HuH-7 (cell line): ENCODE measurements around the gene NPHP1.
"Not testable (repeated sequence)": the region's sequence is repeated elsewhere in the genome, so short reads cannot be mapped to it uniquely, and the experiment has no call there.

Source experiments
- DNase-seq: peaks from one replicate; pipeline ENCODE4 v3.0.0; 2011; ENCODE audit warnings: low spot score

Gene NPHP1

GRCh38 chr2:110204408-110205385 lies at the start of gene NPHP1:
TSS of gene NPHP1 (minus strand) at chr2:110205013. CDS start at chr2:110204968, 45 bp downstream.
- peak; percentile 88 for DNase-seq

GRCh38 chr2:110248081-110248795 lies 43.4 kb upstream of the NPHP1 start:
- not testable (repeated sequence) for DNase-seq

DNA sequence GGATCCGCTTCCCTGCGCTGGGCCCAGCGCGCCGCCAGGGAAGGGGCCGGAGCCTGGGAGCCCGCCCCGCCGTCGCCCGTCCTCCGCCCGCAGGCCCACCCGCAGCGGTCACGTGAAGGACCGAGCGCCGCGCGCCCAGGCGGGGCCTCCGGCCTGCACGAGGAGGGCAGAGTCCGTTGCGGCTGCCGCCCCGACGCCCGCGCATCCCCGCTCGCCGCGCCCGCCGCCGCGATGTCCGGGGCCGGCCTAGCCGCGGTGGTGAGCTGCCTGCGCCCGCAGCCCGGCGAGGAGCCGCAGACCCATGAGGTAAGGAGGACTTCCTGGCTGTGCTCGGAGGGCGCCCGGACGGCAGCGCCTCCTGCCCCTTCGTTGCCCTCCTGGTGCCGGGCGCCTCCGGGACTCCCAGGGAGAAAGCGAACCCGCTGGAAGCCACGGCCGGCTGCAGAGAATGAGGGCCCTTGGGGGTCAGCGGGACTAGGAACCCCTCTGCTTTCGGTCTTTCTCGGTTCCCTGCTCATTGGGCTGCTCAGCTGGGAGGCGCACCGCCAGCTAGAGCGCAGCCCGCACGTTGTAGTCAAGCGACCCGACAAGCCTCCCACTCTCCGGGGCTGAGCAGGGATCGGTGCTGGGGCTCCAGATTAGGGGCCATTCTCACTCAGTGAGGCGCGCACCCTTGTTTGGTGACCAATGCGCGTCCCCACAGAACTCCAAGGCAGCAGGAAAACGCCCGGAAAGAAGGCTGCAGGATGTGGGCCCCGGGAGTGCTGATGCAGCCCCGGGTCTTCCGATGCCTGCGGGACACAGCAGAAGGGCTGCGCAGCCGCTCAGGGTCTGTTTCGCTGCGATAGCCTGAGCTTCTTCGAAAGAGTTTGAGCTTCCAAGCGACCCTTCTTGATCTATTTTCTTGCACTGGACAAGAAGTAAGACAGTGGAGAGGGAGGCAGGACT lies 40.9 kb upstream of the NPHP1 start:
- DNase-seq, result not testable (repeated sequence)

DNA sequence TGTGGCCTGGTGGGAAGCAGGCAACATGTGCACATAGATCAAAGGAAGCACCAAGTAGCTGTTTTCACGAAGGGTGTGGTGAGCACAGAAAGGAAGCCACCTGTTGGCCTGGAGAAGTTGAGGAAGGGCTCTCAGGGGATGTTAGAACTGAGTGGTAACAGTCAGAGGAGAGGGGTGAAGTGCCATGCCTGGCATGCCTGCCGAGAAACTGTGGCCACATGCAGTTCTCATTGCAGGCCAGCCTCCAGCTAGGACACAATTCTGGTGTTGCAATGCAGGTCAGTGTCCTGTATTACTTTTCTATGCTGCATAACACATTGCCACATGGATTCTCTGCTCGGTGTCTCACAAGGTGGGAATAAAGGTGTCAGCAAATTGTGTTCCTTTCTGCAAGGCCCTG lies 38.5 kb upstream of the NPHP1 start:
- DNase-seq, result not testable (repeated sequence)

- DNase-seq, result not testable (repeated sequence)
Measured at GRCh38 chr2:110234514-110234913, 29.7 kb upstream of the NPHP1 start.

DNA sequence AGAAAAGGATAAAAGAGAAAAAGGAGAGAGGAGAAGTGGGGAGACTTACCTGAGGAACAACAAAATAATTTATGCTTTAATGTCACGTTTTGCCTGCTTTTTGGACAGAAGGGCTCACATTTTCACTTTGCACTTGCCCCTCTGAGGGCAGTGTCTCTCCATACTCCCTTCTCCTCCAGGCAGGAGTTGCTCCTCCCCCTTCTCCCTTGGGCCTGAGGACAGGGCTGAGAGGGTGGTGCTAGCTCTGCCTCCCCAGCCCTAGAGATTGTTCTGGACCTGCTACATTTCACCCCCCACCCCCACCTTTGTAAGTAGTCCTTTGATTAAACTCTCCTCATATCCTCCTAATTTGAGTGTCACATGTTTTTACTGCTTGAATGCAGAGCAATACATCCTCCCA lies 25.1 kb upstream of the NPHP1 start:
- not testable (repeated sequence) for DNase-seq

DNA sequence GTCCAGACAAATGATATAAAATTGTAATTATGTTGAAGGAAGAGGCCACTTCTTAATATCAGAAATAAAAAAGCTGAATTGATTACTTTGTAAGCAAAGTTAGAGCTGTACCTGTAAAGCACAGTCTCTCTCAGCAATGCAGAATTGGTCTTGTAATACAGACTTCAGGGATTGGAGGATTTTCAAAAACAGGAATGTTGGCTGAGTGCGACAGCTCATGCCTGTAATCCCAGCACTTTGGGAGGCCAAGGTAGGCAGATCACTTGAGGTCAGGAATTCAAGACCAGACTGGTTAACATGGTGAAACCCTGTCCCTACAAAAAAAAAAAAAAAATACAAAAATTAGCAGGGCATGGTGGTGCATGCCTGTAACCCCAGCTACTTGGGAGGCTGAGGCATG lies 17.8 kb upstream of the NPHP1 start:
- DNase-seq, result not testable (repeated sequence)

- DNase-seq, result no peak
Measured at GRCh38 chr2:110221938-110222337, 17.1 kb upstream of the NPHP1 start.

- no peak for DNase-seq
Measured at GRCh38 chr2:110220190-110220564, 15.4 kb upstream of the NPHP1 start.

GRCh38 chr2:110219496-110220189 lies 14.8 kb upstream of the NPHP1 start:
- no peak for DNase-seq

DNA sequence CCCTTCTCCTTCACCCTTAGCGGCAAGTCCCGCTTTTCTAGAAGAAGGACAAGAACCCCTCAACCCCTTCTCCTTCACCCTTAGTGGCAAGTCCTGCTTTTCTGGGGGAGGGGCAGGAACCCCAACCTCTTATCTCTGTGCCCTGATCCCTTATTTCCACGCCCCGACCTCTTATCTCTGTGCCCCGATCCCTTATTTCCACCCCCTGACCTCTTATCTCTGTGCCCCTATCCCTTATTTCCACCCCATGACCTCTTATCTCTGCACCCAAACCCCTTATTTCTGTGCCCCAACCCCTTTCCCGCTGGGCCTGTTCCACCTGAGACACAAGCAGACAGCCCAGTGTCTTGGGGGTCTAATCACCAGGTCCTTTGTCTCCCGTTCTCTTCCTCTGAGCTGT lies 14.1 kb upstream of the NPHP1 start:
- not testable (repeated sequence) for DNase-seq

GRCh38 chr2:110216803-110217202 lies 12.0 kb upstream of the NPHP1 start:
- no peak for DNase-seq

- no peak for DNase-seq
Measured at GRCh38 chr2:110216199-110216598, 11.4 kb upstream of the NPHP1 start.

GRCh38 chr2:110215566-110216158 lies 10.8 kb upstream of the NPHP1 start:
- no peak for DNase-seq

DNA sequence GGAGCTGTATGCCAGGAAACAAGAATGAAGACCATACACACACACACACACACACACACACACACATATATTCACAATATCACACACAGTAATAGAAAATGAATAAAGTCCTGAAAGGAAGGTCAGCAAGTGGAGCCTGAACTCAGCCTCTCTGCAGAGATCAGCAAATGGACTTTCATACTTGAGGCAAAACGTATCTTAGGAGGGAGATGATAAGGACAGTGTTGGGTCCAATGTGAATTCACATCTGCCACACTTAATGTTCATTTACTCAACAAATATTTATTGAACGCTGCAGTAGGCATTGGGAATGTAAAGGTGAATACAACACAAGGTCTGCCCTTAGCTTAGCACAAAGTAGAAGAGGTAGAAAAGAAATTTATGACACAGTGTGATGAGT lies 10.3 kb upstream of the NPHP1 start:
- DNase-seq, result no peak

GRCh38 chr2:110213522-110213921 lies 8.7 kb upstream of the NPHP1 start:
- not testable (repeated sequence) for DNase-seq

DNA sequence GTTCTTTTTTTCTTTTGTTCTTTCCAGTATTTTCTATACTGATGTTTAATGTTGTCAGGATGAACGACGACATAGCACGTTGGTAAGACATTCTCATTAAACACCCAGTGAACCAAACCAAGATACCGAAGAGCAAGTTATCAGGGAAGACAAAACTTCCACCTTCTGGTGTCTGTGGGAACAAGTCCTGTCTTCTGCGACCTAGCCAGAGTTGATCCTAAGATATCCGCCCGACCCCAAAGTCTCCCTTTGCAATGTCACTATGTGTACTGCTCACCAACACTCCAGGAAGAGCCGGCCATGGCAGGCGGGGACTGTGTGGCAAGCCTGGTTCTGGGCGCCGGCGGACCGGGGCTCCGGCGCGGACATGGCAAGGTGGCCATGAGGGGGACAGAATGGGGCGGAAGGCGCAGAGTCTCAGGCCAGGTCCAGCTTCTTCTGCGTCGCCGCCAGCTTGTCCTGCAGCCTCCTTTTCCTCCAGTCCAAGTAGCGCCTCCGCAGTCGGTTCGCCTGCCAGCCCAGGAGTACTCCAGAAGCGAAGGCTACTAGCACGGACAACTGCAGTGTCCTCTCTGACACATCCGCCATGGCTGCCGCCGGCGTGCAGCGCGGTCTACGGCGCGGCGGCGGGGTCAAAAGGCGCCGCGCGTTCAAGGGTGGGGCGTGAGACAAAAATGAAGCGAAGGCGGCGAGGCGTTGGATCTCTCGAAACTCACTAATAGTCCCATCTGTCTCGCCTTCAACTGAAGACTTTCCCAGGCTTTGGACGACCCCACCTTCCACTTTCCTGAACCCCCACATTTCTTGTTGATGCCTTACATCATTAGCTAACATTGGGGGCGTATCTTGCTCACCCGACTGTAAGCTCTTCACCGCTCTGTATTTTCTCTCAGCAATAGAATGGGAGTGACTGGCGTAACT lies 7.4 kb upstream of the NPHP1 start, which contains the start of gene MTLN:
Gene MTLN, minus strand, starts transcription at position 610 of the 921 bp plus-strand sequence. Its CDS starts 22 bp downstream, at position 588.
- peak; percentile 62 for DNase-seq

GRCh38 chr2:110205660-110206455 lies 1.0 kb upstream of the NPHP1 start:
- no peak for DNase-seq

- no peak for DNase-seq
Measured at GRCh38 chr2:110198016-110198415, 6.8 kb downstream of the NPHP1 start.
